GM12891 (cell line): Measurements from ENCODE around the gene SCT.

Experiments
- PAX5 ChIP-seq: IDR thresholded peaks from 2 replicates; pipeline ENCODE4 v1.6.1; 2011; ENCODE audit warnings: low read length, moderate library complexity, mild to moderate bottlenecking; ENCODE audit not compliant: insufficient read depth, severe bottlenecking
- POLR2A ChIP-seq: IDR thresholded peaks from 2 replicates; pipeline ENCODE4 v1.6.1; 2011; ENCODE audit warnings: low read depth, low read length, control low read depth
- POLR2AphosphoS5 ChIP-seq: IDR thresholded peaks from 2 replicates; pipeline ENCODE4 v1.6.1; 2011; ENCODE audit warnings: low read depth, low read length, control low read depth
- SPI1 ChIP-seq: IDR thresholded peaks from 2 replicates; pipeline ENCODE4 v1.6.1; 2011; ENCODE audit warnings: low read depth, low read length, control low read depth
- TAF1 ChIP-seq: IDR thresholded peaks from 2 replicates; pipeline ENCODE4 v1.6.1; 2011; ENCODE audit warnings: low read depth, low read length, control low read depth

DNA sequence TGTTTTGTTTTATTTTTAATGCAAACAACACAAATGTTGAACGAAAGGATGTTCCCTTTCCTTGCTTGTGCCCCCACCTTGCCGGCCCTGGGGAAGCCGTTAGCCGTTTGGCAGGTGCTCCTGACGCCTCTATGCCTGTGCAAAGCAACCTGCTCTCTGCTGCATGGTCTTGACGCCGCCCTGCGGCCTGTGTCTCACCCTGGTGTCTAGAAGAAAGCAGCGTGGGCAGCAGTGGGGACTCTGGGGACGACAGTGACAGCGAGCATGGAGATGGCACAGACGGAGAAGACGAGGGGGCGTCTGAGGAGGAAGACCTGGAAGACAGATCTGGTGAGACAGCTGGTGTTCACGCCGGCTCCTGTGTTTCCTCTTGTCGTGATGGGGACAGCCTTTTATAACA, 45.2 kb downstream of the SCT start:
- no peak for TF ChIP-seq POLR2A
- no peak for TF ChIP-seq PAX5
- TF ChIP-seq SPI1, result no peak
- TF ChIP-seq TAF1, result no peak
- no peak for TF ChIP-seq POLR2AphosphoS5
